Fibroblast of mammary gland (primary cell): ENCODE measurements around the gene CHD2.

Experiments
- DNase-seq: peaks from one replicate; pipeline ENCODE4 v3.0.0-alpha.2; 2010; ENCODE audit warnings: low read depth
- H3K4me3 ChIP-seq: 2 replicates; pipeline ENCODE4 v1.5.1; 2011; ENCODE audit warnings: low read depth, mild to moderate bottlenecking, low read length, moderate library complexity; ENCODE audit not compliant: control insufficient read depth
- CTCF ChIP-seq: conservative IDR thresholded peaks from 2 replicates; pipeline ENCODE4 v1.5.1; 2011; ENCODE audit warnings: low read depth, low read length, inconsistent platforms; ENCODE audit not compliant: control insufficient read depth, insufficient read depth

CHD2 gene

GRCh38 chr15:93027413-93027812 lies 127.3 kb downstream of the CHD2 start:
- no peak for TF ChIP-seq CTCF
- DNase-seq = no peak
- no peak overlapping the region for H3K4me3 ChIP-seq

GRCh38 chr15:93028111-93028631 lies 128.0 kb downstream of the CHD2 start:
- no peak for TF ChIP-seq CTCF
- H3K4me3 ChIP-seq = no peak overlapping the region
- peak; percentile 12 for DNase-seq

GRCh38 chr15:93028632-93029213 lies 128.6 kb downstream of the CHD2 start:
- DNase-seq = peak; percentile 98
- no peak for TF ChIP-seq CTCF
- no peak overlapping the region for H3K4me3 ChIP-seq

- no peak overlapping the region for H3K4me3 ChIP-seq
- no peak for TF ChIP-seq CTCF
- DNase-seq = peak; percentile 62
Observed at GRCh38 chr15:93029214-93029835, 129.2 kb downstream of the CHD2 start.

- TF ChIP-seq CTCF = no peak
Observed at GRCh38 chr15:93029836-93030429, 129.8 kb downstream of the CHD2 start.

GRCh38 chr15:93030430-93031102 lies 130.4 kb downstream of the CHD2 start:
- peak; percentile 68 for DNase-seq
- H3K4me3 ChIP-seq = no peak overlapping the region
- peak; percentile 82 for TF ChIP-seq CTCF

More at GRCh38 chr15:93029836-93030429, 129.8 kb downstream of the CHD2 start:
- no peak overlapping the region for H3K4me3 ChIP-seq
- peak; percentile 57 for DNase-seq
